ENCODE measurements around the gene PTPRN2. TPM values are rescaled to one million over a fixed set of nuclear protein-coding genes. Genes with fewer than 3 reads are reported as not detected.
"Not testable (repeated sequence)": the region's sequence is repeated elsewhere in the genome, so short reads cannot be mapped to it uniquely, and the experiment has no call there.

The PTPRN2 gene
- total RNA-seq, 1 donor from 2014 or later = 0.33 TPM

DNA sequence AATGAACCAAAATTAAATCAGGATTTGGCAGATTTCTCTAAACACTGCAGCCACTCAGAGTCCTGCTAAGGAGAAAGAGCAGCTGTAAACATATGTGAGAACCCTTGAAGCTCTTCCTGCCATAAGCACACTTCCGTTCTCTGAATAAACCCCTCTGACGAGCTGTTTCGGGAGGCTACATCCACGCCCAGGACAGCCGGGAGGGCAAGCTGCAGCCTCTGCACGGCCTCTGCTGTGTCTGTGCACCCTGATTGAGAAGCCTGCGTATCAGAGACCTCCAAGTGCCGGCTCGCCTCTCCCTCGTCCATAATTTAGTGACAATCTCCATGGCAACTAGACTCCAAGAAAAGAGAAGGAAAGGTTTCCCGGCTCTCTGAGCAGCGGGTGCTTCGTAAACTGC lies 114.4 kb downstream of the PTPRN2 start:
- ATAC-seq (no peak), DNase-seq (ENCODE audit: low spot score) (no peak)

DNA sequence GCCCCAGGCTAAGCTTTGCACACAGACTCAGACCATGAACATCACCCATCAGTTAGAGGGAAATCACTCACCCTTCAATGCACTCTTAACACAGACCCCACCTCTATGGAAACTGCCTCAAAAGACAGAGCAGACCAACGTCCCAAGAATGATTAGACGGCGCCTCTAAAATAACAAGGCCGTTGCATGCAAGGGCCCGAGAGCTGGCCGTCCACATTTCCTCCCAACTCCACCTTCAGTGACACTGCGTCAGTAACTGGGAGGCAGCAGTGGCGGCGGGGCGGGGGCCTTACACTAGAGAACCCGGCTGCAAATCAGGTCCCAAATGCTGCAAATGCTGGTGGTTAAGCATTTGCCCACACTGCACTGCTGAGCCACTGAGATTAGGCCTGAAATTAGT lies 115.0 kb downstream of the PTPRN2 start:
- DNase-seq (ENCODE audit: low spot score) (no peak), ATAC-seq (no peak)

GRCh38 chr7:158471716-158472115 lies 115.9 kb downstream of the PTPRN2 start:
- ATAC-seq (no peak), DNase-seq (ENCODE audit: low spot score) (no peak)

DNA sequence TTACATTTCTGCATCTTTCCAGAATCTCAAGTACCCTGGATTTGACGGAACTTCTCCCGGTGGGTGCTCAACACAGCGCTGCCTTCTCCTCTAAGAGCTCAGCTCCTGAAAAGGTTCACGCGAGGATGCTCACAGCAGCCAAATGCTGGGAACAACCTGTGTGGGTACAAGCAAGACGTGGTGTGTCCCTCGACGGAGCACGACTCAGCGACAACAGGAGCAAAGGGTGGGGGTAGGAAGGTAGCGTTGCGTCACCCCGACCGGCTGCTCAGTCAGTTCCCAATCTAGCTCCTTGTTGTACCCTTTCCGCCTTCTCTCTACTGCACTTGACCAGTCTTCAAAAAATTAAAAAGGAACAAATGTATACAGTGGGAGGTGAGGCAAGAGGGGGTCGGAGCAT lies 117.3 kb downstream of the PTPRN2 start:
- DNase-seq (ENCODE audit: low spot score) (no peak), ATAC-seq (no peak)

- no peak for DNase-seq (ENCODE audit: low spot score)
- ATAC-seq = no peak
Observed at GRCh38 chr7:158469396-158470051, 118.1 kb downstream of the PTPRN2 start.

DNA sequence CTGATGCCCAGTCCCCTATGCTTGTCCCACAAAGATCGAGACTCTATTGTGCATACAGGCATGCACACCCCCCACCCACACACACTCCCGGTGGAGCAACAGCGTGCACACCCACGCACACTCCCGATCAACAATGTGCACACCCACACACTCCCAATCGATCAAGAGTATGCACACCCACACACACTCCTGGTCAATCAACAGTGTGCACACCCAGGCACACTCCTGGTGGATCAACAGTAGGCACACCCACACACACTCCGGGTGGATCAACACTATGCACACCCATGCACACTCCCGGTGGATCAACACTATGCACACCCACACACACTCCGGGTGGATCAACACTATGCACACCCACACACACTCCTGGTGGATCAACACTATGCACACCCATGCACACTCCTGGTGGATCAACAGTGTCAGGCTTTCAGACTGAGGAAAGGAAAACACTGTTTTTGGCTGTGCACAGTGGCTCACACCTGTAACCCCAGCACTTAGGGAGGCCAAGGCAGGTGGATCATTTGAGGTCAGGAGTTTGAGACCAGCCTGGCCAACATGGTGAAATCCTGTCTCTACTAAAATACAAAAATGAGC lies 118.8 kb downstream of the PTPRN2 start:
- no peak for DNase-seq (ENCODE audit: low spot score)

GRCh38 chr7:158468181-158468580 lies 119.4 kb downstream of the PTPRN2 start:
- ATAC-seq (no peak), DNase-seq (ENCODE audit: low spot score) (no peak)

More for the DNA sequence above, 118.8 kb downstream of the PTPRN2 start:
- ATAC-seq = no peak

DNA sequence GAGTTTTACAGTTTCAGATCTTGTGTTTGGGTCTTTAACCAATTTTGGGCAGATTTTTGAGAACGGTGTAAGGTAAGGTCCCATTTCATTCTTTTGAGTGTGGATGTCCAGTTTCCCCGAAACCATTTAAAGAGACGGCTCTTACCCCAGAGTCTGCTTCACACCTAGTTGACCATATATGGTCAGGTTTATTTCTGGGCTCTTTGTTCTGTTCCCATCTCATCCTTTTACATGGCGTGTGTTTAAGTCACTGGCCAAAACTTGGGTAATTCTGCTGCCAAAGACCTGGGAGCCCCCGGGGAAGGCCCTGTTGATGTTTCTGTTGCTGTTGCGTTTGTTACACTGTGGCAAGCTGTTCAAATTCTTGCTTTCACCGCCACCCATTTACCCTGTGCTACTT lies 120.1 kb downstream of the PTPRN2 start:
- DNase-seq (ENCODE audit: low spot score) (no peak), ATAC-seq (no peak)

DNA sequence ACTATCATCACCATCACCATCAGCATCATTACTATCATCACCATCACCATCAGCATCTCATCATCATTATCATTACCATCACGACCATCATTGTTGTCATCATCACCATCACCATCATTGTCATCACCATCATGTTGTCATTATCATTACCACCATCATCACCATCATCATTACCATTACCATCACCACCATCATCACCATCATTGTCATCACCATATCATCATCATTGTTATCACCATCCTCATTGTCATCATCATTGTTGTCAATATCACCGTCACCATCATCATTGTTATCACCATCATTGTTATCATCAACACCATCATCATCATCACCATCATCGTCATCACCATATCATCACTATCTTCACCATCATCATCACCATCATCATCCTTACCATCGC lies 124.3 kb downstream of the PTPRN2 start:
- DNase-seq (ENCODE audit: low spot score) = no peak

GRCh38 chr7:158461824-158462223 lies 125.8 kb downstream of the PTPRN2 start:
- DNase-seq (ENCODE audit: low spot score) = no peak
- ATAC-seq = no peak

More for the DNA sequence above, 124.3 kb downstream of the PTPRN2 start:
- ATAC-seq = no peak

GRCh38 chr7:158460665-158461064 lies 127.0 kb downstream of the PTPRN2 start:
- no peak for DNase-seq (ENCODE audit: low spot score)

DNA sequence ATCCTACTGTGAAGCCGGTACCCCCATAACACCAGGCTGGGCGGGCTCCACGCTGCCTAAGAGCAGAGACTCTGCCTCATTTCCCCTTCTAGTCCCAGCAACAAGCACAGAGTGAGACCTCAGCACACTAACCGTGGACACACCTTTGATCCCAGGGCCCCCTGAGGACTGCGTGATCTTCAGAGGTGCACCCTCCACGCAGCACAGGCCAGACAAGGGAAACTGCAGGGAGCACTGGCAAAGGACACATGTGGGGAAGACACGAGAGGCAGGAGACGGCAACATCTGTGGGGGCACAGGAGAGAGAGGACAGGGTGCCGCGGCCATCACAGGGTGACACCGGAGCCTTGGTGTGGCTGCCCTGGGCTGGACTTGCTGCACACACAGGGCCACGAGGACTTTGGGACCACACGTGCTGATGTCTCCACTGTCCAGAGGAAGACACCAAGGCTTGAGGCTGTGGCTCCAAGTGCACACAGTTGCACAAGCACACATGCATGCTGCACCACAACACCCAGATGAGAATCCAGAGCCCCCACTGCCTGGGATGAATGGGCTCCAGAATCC lies 128.8 kb downstream of the PTPRN2 start:
- no peak for ATAC-seq
- no peak for DNase-seq (ENCODE audit: low spot score)

More at GRCh38 chr7:158460665-158461064, 127.0 kb downstream of the PTPRN2 start:
- ATAC-seq = no peak

DNA sequence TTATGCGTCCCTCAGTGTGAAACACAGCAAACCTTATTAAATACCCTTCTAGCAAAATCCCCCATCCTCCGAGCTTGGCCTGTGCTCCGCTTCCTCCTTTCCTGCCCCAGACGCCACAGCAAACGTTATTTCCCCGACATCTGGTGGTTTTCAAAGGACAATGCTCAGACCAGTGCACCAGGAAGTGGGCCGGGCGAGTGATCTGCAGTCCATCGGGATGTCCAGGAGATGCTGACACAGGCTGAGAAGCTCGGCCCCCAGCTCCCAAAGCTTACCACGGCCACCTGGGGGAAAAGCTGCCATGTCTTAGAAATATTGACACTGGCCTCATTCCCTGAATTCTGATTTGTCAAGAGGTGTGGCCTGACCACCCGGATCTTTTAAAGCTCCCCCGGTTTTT lies 129.5 kb downstream of the PTPRN2 start:
- no peak for DNase-seq (ENCODE audit: low spot score)
- ATAC-seq = no peak

- ATAC-seq; DNase-seq (ENCODE audit: low spot score): not testable (repeated sequence)
Observed at GRCh38 chr7:158457586-158457985, 130.0 kb downstream of the PTPRN2 start.

DNA sequence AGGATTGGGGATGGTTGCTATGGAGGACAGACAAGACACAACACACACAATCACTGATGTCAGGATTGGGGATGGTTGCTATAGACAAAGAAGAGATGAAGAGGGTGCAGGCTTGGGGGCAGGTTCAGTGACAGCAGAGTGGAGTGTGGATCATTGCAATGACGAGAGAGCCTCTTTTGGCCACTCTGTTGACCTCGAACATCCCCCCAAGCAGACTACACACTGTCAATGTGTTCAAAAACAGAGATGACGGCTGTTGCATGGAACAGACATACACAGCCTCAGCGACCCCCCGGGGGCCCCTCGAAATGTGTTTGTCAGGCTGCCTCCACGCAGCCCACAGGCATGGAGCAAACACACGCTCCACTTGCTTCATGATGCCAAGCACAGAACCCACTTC lies 133.0 kb downstream of the PTPRN2 start:
- no peak for ATAC-seq
- DNase-seq (ENCODE audit: low spot score) = no peak

GRCh38 chr7:158453663-158454062 lies 134.0 kb downstream of the PTPRN2 start:
- DNase-seq (ENCODE audit: low spot score) (no peak), ATAC-seq (no peak)

GRCh38 chr7:158452331-158452730 lies 135.3 kb downstream of the PTPRN2 start:
- ATAC-seq = no peak

DNA sequence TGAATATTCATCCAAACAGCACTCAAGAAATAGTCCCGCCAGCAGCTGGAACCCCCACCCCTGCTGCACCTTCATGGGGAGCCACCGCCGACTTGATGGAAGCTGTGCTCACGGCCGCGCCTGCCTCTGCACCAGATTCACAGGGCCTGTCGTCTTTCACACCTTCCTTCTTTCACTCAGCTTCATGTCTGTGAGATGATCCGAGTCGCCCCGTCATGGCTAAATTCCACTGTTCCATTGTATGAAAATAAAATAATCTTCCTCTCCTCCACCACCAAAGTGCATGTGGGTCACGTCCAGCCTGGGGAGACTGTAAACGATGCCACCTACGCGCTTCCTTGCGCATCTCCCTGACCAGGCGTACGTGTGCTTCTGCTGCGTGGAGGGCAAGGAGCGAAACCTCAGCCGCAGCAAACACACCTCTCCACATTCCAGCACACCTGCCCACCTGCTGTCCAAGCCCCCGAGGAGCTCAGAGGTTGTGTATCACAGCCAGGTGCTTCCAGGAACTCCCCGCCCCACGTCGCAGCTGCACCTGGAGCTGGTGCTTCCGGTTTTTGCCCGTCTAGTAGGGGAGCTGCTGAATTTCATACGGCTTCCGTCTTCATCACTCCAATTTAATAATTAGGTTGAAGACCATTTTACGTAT lies 137.0 kb downstream of the PTPRN2 start:
- ATAC-seq (no peak), DNase-seq (ENCODE audit: low spot score) (no peak)

More at GRCh38 chr7:158452331-158452730, 135.3 kb downstream of the PTPRN2 start:
- no peak for DNase-seq (ENCODE audit: low spot score)

DNA sequence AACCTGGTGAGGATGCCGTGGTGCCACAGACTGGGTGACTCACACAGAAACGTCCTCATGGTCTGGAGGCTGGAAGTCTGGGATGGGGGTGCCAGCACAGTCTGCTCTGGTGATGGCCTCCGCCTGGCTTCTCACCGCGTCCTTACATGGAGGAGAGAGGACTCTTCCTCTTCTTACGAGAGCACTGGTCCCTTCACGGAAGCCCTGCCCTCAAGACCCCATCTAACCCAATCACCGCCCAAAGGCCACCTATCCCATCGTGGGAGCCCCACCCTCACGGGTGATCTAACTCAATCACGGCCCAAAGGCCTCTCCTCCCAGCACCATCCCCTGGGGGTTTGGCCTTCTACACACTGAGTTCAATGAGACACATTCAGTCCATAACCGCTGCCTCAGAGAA lies 137.7 kb downstream of the PTPRN2 start:
- no peak for DNase-seq (ENCODE audit: low spot score)
- ATAC-seq = no peak

DNA sequence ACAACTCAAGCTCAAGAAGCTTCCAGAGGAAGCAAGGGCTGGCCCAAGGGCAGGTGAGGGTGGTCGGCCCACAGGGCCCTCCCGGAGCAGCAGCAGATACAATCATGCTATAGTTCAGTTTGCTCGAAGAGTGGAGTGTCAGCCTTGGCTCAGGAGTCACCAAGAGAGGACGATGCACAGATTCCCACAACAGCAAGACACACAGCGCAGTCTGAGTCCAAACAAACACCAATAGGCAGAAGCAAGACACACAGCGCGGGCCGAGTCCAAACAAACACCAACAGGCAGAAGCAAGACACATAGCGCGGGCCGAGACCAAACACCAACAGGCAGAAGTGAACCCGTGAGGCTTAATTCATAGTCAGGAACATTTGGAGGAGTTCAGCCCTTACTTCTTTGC lies 138.4 kb downstream of the PTPRN2 start:
- no peak for ATAC-seq
- DNase-seq (ENCODE audit: low spot score) = no peak

- ATAC-seq (no peak), DNase-seq (ENCODE audit: low spot score) (no peak)
Observed at GRCh38 chr7:158448430-158449100, 139.1 kb downstream of the PTPRN2 start.
